Brain microvascular endothelial cell (primary cell): Measurements from ENCODE around the gene ARHGAP26.
"Not testable (repeated sequence)": the region's sequence is repeated elsewhere in the genome, so short reads cannot be mapped to it uniquely, and the experiment has no call there.

Experiments used
- DNase-seq: peaks from one replicate; pipeline ENCODE4 v3.0.0-alpha.2; 2020
- H3K27ac ChIP-seq: fragments of 250-450 bp; sonication (Bioruptor Pico); 2 replicates; pipeline ENCODE4 v1.5.1; 2020; ENCODE audit warnings: mild to moderate bottlenecking, moderate library complexity
- H3K27me3 ChIP-seq: fragments of 250-450 bp; sonication (Bioruptor Pico); replicated peaks from 2 replicates; pipeline ENCODE4 v1.5.1; 2020; ENCODE audit warnings: mild to moderate bottlenecking
- H3K36me3 ChIP-seq: fragments of 250-450 bp; sonication (Bioruptor Pico); replicated peaks from 2 replicates; pipeline ENCODE4 v1.5.1; 2020; ENCODE audit warnings: mild to moderate bottlenecking
- H3K4me3 ChIP-seq: 2 replicates; pipeline ENCODE4 v1.5.1; 2011; ENCODE audit warnings: low read depth, mild to moderate bottlenecking, control low read depth, low read length, moderate library complexity
- CTCF ChIP-seq: IDR thresholded peaks from 2 replicates; pipeline ENCODE4 v1.5.1; 2011; ENCODE audit warnings: low read depth, mild to moderate bottlenecking, moderate library complexity, low read length, control low read depth, inconsistent platforms; ENCODE audit errors: missing control alignments
- in situ Hi-C: cut with HindIII; loops from 2 replicates; pipeline ENCODE4 v1.10.0; 2017; ENCODE audit warnings: low sequenced_read_pairs, low pct_ligation_motif_present

ARHGAP26 gene

DNA sequence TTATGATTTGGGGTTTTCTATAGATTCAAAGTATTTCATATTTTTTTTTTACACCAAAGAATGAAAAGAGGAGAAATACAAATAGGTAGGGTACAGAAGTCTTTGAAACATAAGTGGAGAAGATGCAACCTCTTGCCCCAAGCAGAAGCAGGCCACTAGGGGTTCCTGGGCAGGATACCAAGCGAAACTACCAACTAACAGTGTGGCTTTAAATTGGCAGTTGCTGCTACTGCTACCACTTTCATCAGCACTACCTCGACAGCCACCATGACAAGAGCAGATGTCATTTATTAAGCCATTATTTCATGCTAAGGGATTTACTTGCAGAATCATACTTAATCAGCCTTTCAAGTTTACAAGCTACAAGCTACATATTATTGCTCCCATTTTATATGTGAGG lies 345.2 kb downstream of the ARHGAP26 start:
- no peaks in the 10 kb centered on the region for H3K36me3 ChIP-seq
- in situ Hi-C loops, result no loop called here
- no peak for TF ChIP-seq CTCF
- no peak overlapping the region for H3K4me3 ChIP-seq
- H3K27me3 ChIP-seq, result no peaks in the 10 kb centered on the region
- no peak for DNase-seq
- H3K27ac ChIP-seq, result no peak overlapping the region

GRCh38 chr5:143116814-143117213 lies 346.6 kb downstream of the ARHGAP26 start:
- in situ Hi-C loops, result no loop called here
- Histone ChIP-seq H3K4me3 (no peak overlapping the region), H3K27me3 (no peaks in the 10 kb centered on the region), H3K36me3 (no peaks in the 10 kb centered on the region), H3K27ac (no peak overlapping the region)
- no peak for DNase-seq
- TF ChIP-seq CTCF, result no peak

DNA sequence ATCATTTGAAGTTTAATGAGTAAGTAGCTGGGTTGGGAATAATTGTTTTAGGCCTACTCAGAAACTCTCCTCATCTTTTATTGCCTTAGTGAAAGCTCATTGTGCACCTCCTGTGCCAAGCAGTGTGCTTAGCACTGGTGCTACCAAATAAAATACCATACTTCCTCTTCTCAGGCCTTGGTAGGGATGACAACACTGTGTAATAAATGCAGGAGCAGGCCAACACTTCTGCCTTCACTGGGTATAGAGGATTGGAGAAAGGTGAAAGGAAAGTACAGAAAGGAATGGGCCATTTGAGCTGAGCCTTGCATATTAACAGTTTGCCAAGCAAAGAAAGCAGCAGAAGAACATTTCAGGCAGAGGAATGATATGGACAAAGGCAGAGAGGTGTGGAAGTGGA lies 347.6 kb downstream of the ARHGAP26 start:
- no peak for DNase-seq
- H3K27me3 ChIP-seq, result no peaks in the 10 kb centered on the region
- no peaks in the 10 kb centered on the region for H3K36me3 ChIP-seq
- no peak overlapping the region for H3K27ac ChIP-seq
- no peak overlapping the region for H3K4me3 ChIP-seq
- no peak for TF ChIP-seq CTCF
- in situ Hi-C loops, result no loop called here

DNA sequence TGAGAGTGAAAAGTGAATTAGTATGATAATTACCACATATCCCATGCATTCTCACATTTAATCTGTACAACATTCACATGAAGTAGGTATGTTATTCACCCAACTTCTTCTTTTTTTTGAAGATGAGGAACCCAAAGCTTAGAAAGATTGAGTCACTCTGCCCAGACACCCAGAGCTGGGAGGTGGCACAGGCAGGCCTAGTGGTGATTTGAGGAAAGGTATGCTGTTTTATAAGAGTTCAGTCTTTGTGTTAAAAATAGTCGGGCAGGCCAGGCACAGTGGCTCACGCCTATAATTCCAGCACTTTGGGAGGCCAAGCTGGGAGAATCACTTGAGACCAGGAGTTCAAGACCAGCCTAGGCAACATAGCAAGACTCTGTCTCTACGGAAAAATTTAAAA lies 348.0 kb downstream of the ARHGAP26 start:
- no peaks in the 10 kb centered on the region for H3K36me3 ChIP-seq
- H3K27ac ChIP-seq, result no peak overlapping the region
- TF ChIP-seq CTCF, result no peak
- H3K4me3 ChIP-seq, result no peak overlapping the region
- no peaks in the 10 kb centered on the region for H3K27me3 ChIP-seq
- in situ Hi-C loops, result no loop called here
- DNase-seq, result no peak

DNA sequence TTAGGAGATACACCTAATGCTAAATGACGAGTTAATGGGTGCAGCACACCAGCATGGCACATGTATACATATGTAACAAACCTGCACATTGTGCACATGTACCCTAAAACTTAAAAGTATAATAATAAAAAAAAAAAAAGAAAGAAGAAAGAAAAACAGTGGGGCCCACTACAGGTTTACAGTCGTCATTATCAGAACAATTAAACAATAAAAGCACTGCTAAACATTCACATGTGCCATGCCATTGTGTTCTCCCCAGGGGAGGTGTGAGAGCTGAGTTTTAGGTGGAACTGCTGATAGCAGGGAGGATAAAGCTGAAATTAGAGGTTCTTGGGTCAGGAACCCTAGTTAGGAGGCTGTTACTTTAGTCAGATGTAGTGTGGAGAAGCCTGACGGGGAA lies 348.6 kb downstream of the ARHGAP26 start:
- DNase-seq, H3K4me3 ChIP-seq, H3K27me3 ChIP-seq, H3K27ac ChIP-seq, H3K36me3 ChIP-seq, in situ Hi-C loops: not testable (repeated sequence)

GRCh38 chr5:143119291-143119769 lies 349.2 kb downstream of the ARHGAP26 start:
- no peak for TF ChIP-seq CTCF
- no peak overlapping the region for H3K4me3 ChIP-seq
- no peaks in the 10 kb centered on the region for H3K36me3 ChIP-seq
- no peak overlapping the region for H3K27ac ChIP-seq
- in situ Hi-C loops, result no loop called here
- DNase-seq, result no peak
- no peaks in the 10 kb centered on the region for H3K27me3 ChIP-seq
